HG02973 (cell line): ENCODE results near the gene LOXL3.
"Not testable (repeated sequence)": the region's sequence is repeated elsewhere in the genome, so short reads cannot be mapped to it uniquely, and the experiment has no call there.

Source experiments
- ATAC-seq: cut with Tn5 transposase; IDR thresholded peaks from one replicate; pipeline ENCODE4 v1.9.1; 2021; ENCODE audit warnings: moderate library complexity; ENCODE audit not compliant: unreplicated experiment

LOXL3 gene

GRCh38 chr2:74573747-74574562 lies 20.2 kb upstream of the LOXL3 start:
- ATAC-seq = no peak

- no peak for ATAC-seq
Measured at GRCh38 chr2:74572178-74572925, 18.6 kb upstream of the LOXL3 start.

DNA sequence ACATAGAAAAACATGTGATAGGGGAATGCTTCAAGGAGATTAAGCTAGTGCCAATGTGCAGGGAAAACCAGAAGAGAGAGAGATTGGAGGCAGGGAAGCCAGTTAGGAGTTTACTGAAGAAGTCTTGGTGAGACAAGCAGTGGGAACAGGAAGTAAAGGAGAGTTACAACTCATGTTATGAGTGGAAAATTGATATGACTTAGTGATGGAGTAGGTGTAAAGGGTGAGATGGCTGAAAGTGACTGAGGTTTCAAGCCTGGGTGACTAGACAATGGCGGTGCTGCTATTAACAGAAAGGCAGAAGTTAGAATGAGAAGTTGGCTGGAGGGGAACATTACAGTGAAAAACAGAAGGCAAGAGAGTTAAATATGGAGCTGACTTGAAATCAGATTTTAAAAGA lies 17.3 kb upstream of the LOXL3 start:
- ATAC-seq = peak; percentile 73

DNA sequence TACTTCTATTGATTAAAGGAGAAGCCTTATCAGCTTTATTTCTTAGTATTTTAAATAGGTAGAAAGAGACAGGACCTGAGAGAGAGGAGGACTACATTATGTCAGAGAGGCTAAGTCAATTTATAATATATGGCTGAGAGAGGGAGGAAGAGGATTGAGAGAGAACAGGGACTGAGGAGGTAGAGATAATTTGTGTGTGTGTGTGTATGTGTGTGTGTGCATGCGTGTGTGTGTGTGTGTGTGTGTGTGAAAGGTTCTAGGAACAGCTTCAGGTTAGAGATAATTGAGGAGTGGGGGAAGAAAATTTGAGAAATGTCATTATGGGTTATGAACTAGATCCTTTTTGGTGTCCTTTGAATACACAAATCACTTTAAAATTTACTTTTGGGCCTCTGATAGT lies 15.9 kb upstream of the LOXL3 start:
- ATAC-seq = no peak

- ATAC-seq = no peak
Measured at GRCh38 chr2:74567881-74568280, 14.1 kb upstream of the LOXL3 start.

GRCh38 chr2:74566754-74567085 lies 13.0 kb upstream of the LOXL3 start:
- no peak for ATAC-seq

DNA sequence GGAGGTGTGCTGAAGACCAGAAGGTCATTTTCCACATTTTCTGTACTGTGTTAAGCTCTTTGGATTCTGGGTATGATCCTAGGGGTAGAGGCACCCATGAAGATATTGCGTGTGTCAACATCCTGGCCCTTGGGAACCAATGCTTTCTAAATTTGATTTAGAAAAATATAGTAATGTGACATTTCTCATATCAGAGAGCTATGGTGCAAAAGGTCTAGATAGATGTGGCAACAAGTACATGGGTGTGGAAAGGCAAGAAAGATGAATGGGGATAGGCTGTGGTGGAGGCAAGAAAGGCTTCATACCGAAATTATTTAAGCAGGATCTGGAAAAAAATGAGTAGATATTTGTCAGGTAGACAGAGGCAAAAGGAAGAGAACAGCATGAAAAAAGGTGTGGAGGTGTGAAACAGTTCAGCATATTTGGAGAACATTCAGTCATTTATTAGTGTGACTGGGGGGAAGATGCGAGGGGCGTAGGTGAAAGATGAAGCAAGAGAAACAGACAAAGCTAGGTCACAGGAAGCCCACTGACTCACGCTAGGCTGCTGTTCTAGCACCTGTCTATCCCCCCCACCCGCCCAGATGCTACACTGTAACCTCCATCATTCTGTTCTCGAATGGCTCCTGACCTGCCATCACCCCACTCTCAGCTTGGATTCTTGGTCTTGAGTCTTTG lies 12.5 kb upstream of the LOXL3 start:
- no peak for ATAC-seq

DNA sequence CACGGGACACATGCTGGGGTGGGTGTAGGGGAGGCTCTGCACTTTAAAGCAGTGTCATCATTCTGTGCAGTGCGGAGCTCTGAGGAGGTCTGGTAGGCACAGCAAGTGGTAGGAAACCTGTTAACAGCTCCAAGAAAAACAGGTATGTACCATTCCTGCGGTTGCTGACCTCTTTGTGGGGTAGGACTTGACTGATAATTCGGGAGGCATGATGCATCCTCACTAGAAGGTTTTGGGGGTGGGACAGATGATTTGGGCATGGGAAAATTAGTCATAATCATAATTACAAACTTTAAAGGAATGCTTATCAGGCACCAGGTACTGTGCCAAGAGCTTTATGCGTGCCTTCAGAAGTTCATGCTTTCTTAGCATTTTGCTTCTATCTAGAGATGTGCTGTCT lies 10.5 kb upstream of the LOXL3 start:
- ATAC-seq = no peak

DNA sequence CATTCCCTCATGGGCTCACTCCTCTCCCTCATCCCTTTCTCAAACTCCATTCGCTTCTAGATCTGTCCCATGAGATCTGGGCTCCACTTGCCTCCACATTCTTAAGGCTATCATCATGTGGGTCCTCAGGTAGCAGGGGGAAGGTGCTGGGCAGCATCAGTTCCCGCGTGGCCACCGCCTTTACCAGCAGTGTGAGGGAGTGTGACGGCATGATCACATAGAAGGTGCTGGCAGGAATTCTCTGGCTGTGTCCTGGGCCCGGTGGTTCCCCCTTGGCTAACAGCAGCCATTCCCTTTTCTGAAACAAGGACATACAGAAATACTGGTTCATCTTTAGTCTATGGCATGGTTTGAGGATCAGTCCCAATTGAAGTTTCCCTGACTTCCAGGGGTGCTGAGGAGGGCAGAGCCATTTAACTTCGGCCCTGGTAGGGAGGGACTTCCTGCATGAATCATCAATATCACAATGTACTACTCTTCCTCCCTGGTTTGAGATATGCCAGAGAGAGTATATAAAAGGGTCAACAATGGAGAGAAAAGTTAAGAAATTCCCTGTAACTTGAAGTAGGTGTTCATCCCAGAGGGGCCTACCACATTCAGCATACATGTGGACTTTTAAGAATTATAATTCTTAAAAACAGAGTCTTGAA lies 8.5 kb upstream of the LOXL3 start:
- ATAC-seq = no peak

DNA sequence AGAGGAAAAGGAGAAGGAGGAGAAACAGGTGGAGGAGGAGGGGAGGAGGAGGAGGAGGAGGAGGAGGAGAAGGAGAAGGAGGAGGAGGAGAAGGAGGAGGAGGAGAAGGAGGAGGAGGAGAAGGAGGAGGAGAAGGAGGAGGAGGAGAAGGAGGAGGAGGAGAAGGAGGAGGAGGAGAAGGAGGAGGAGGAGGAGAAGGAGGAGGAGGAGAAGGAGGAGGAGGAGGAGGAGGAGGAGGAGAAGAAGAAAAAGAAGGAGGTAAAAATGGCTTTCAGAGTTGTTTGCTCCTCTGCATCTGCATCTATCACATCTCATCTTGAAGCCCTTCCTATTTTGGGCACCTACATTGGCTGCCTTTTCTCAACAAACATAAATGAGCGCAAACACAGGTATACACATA lies 7.3 kb upstream of the LOXL3 start:
- ATAC-seq = not testable (repeated sequence)

DNA sequence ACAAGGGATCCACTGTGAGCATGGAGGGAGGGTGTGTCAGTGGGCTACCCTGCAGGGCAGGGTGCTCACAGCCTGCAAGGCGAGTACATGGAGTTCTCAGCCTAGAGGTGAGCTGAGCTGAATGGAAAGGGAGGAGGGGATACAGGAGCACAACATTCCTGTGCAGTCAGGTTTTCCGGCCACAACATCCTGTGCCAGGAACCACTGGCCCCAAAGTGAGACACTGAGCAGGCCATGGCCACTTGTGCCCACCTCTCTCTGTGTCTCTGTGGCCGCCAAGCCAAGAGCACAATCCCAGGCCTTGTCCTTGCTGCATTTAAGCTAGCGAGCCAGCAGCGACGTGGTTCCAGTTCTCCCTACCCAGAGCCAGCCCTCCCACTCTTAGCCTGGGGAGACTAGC lies 6.8 kb upstream of the LOXL3 start:
- ATAC-seq = no peak

- no peak for ATAC-seq
Measured at GRCh38 chr2:74559912-74560311, 6.2 kb upstream of the LOXL3 start.

DNA sequence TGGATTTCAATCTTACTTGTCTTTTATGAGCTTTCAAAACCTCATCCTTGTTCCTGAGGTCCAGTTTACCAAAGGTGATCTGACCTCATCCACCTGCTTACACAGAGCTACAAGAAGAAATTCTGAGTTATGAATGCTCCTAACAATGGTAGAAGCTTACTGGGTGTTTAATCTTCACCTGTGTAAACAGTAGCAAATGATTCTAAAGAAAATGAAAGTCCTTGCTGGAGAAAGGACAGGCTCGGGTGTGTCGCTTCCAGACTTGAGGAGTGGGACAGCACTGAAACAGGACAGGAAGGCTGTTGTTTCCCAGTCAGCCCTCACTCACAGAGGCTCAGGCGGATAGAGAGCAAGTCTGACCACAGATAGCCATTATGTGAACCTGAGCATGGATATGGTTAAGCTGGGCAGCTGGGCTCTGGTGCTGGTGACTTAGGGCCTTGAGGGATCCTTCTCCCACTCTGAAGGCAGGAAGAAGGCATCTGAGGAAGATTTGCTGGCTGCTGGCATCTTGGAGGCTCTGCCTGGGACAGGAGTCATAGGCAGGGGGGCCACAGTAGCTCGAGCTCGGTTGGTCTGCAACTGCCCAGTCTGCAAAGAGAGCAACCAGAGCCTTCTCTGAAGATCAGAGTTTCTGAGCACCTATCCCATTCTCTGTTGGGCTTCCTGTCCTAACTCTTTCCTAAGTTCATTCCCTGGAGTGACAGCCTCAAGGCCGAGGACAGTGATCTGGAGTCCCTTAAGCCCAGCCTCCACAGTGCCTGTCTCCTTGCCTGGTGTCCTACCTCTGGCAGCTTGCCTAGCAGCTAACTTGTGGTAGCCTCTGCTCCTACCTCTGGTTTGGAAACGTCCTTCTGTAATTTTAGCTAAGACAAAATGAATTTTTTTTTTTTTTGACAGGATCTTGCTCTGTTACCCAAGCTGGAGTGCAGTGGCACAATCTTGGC lies 4.8 kb upstream of the LOXL3 start:
- ATAC-seq = no peak

DNA sequence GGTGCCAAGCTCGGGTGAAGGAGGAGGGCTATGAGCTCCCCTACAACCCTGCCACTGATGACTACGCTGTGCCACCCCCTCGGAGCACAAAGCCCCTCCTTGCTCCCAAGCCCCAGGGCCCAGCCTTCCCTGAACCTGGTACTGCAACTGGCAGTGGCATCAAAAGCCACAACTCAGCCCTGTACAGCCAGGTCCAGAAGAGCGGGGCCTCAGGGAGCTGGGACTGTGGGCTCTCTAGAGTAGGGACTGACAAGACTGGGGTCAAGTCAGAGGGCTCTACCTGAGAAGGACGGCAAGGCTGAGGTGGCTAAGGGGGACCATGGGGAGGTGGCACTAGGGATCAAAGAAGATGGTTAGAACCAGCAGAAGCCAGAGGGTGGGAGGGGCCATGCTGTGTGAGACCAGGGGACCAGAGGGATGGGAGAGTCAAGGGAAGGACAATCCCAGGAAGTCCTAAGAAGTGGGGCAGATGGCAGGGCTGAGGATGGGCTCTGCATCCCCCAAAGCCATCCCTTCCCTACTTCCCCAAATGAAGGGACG lies 3.2 kb upstream of the LOXL3 start:
- no peak for ATAC-seq

- no peak for ATAC-seq
Measured at GRCh38 chr2:74556159-74556558, 2.4 kb upstream of the LOXL3 start.

- ATAC-seq = no peak
Measured at GRCh38 chr2:74555610-74556103, 1.9 kb upstream of the LOXL3 start.

- peak; percentile 41 for ATAC-seq
Measured at GRCh38 chr2:74554820-74555531, 1.2 kb upstream of the LOXL3 start.

- ATAC-seq = no peak
Measured at GRCh38 chr2:74552914-74553811, 579 bp downstream of the LOXL3 start.
